ENCODE measurements around the gene ACO1.

ACO1 gene

DNA sequence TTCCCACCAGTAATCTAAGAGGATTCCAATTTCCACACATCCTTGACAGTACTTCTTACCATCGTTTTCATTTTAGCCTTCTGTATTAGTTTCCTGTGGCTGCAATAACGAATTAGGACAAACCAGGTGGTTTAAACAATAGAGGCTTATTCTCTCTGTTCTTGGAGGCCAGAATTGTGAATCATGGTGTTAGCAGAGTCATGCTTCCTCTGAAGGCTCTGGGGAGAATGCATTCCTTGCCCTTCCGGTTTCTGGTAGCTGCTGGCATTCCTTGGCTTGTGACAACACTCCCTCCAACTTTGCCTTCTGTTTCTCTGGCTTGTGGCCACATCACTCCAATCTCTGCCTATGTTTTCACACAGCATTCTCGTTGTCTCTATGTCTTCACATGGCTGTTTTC, 118.0 kb downstream of the ACO1 start:
- DNase-seq = no peak

- DNase-seq = no peak
Measured at GRCh38 chr9:32503008-32503407, 118.6 kb downstream of the ACO1 start.

All from left hindlimb (tissue), 1 donor.